GM18951 (cell line): ENCODE results near the gene RIPK3.

Experiments
- POLR2A ChIP-seq: IDR thresholded peaks from 4 replicates; pipeline ENCODE4 v1.6.1; 2011; ENCODE audit warnings: mild to moderate bottlenecking; ENCODE audit not compliant: insufficient read length, insufficient read depth; ENCODE audit errors: extremely low read depth
- in situ Hi-C: fragments of 300-500 bp; cut with MboI; formaldehyde crosslinking; loops from one replicate; pipeline ENCODE4 v1.12.0; 2022; ENCODE audit warnings: low sequenced_read_pairs, mixed read lengths, inconsistent platforms; ENCODE audit not compliant: unreplicated experiment

Gene RIPK3

DNA sequence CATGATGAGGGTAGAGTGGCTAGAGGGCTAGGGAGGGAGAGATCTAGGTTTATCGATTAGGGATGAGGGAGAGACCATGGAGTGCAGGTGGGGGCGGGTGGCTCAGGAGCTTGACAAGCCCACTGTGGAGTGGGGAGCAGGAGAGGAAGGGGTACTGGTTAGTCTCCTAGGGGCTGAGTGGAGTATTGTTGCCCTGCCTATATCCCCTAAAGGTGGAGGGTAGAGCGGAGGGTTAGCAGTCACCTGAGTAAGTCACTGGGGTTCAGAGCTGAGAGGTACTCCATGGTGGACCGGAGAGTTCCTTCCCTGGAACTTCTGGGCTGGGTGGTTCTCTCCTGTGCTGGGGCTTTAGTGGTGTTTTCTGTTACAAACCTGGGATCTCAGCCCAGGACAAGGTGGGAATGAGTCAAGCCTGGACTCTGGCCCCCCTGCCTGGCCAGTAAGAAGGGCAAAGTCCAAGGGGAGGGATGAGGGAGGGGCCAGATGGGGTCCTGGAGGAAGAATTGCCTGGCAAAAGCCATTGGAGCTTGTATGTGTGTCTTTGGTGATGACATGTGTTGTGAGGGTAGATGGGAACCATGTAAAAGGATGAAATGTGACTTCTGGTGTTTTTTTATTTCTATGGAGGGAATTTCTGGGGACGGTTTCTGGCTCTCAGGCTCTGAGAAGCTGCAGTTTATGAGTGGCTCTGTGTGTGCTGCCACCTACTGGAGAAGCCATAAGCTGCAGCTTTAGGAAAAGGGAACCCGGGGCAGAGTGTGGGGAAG, 32.0 kb downstream of the RIPK3 start, which contains the start of gene CIDEB:
Gene CIDEB, minus strand, starts transcription at position 403 of the 767 bp plus-strand sequence. Its CDS starts 119 bp downstream, at position 284.
- in situ Hi-C loops = no loop called here
- TF ChIP-seq POLR2A = no peak

GRCh38 chr14:24307156-24307574, 32.6 kb downstream of the RIPK3 start:
- no peak for TF ChIP-seq POLR2A
- in situ Hi-C loops = no loop called here

GRCh38 chr14:24304019-24304387, 35.8 kb downstream of the RIPK3 start:
- in situ Hi-C loops = no loop called here
- TF ChIP-seq POLR2A = no peak

DNA sequence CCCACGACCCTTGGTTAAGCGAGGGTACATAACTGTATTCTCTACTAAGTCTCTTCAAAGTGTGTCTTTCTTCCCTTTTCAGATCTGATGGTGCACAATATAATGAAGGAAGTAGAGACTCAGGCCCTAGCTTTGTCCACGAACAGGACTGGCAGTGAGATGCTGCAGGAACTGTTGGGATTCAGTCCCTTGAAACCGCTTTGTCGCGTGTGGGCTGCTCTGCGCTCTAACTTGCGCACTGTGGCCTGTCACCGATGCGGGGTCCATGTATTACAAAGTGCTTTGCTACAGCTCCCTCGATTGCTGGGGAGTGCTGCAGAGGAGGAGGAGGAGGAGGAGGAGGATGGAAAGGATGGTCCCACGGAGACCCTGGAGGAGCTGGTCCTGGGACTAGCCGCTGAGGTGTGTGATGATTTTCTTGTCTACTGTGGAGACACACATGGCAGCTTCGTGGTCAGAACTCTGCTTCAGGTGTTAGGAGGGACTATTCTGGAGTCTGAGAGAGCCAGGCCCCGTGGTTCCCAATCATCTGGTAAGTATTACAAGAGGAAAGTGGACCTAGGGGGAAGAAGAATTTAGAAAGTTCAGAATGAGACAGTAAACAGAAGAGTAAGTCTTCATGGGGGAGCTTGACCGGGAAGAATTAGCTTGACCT, 39.3 kb downstream of the RIPK3 start:
- no peak for TF ChIP-seq POLR2A
- in situ Hi-C loops = no loop called here

DNA sequence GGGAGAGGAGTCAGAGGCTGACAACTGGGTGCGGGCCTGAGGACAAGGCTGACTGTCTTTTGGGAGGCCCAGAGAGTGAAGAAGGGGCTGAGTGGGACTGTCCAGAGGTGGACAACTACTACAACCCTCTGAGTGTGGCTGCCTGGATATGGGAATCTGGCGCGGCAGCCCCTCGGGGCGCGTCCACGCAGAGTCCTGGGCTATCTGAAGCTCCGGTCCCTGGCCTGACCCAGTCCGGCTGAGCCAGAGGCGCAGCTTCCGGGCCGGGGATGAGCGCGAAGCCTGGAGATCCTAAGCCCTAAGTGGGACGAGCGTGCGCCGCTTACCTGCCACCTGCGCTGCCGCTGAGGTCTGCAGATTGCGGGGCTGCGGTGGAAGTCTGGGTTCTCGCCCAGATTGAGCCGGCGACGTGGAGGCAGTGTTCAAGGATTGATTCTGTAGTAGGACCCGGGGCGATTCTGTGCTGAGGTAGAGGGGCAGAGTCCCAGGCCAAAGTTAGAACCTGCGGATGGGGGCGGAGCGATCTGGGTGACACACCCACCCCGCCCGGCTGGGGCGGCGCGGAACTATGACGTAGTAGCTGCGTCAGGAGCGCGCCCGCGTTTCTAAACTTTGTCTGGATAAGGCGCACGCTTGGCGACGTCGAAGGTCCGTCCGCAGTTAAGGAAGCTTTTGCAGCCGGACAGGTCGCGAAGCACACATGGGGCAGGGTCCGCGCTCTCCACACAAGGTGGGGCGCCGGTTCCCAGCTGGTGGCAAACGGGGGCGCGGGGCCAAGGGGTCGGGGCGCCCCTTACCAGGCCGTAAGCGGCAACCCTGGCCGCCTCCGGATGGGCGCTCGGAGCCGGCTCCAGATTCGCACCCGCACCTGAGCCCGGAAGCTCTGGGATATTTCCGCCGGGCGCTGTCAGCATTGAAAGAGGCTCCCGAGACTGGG, 40.3 kb downstream of the RIPK3 start, which contains the start of the genes DHRS1 and NOP9:
Gene DHRS1, minus strand, starts transcription at position 526 of the 937 bp plus-strand sequence. CDS start 674 bp downstream, outside the sequence.
Gene NOP9, plus strand, starts transcription at position 596 of the 937 bp plus-strand sequence. Its CDS starts 105 bp downstream, at position 701.
- in situ Hi-C loops = loop anchor here (5.0 kb wide), 1 partner anchor 57 kb away; the partner anchor contains the start of gene TINF2
- peak; percentile 82 for TF ChIP-seq POLR2A

DNA sequence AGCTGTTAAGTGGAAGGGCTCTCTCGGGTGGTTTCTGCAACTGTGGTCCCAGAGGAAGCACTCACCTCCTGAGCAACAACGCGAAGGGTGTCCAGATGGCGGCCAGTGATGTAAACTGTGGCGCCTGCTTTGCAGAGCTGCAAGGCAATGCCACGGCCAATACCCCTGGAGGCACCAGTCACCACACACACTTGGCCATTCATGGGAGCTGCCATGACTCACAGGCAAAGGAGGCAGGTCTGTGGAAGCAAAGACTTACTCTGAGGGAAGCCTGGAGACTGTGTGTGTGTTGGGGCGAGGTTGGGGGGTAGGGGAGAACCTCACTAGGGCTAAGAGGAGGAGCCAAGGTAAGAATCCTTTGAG, 40.9 kb downstream of the RIPK3 start:
- in situ Hi-C loops = loop anchor here (5.0 kb wide), 1 partner anchor 57 kb away; the partner anchor contains the start of gene TINF2
- TF ChIP-seq POLR2A = no peak

- no peak for TF ChIP-seq POLR2A
- in situ Hi-C loops = loop anchor here (5.0 kb wide), 1 partner anchor 55 kb away; the partner anchor contains the start of gene TINF2
Measured at GRCh38 chr14:24297190-24297964, 42.4 kb downstream of the RIPK3 start.

- no peak for TF ChIP-seq POLR2A
- in situ Hi-C loops = loop anchor here (5.0 kb wide), 1 partner anchor 54 kb away; the partner anchor contains the start of gene TINF2
Measured at GRCh38 chr14:24296341-24297157, 43.2 kb downstream of the RIPK3 start.

GRCh38 chr14:24293525-24293924, 46.3 kb downstream of the RIPK3 start:
- in situ Hi-C loops = no loop called here
- TF ChIP-seq POLR2A = no peak

DNA sequence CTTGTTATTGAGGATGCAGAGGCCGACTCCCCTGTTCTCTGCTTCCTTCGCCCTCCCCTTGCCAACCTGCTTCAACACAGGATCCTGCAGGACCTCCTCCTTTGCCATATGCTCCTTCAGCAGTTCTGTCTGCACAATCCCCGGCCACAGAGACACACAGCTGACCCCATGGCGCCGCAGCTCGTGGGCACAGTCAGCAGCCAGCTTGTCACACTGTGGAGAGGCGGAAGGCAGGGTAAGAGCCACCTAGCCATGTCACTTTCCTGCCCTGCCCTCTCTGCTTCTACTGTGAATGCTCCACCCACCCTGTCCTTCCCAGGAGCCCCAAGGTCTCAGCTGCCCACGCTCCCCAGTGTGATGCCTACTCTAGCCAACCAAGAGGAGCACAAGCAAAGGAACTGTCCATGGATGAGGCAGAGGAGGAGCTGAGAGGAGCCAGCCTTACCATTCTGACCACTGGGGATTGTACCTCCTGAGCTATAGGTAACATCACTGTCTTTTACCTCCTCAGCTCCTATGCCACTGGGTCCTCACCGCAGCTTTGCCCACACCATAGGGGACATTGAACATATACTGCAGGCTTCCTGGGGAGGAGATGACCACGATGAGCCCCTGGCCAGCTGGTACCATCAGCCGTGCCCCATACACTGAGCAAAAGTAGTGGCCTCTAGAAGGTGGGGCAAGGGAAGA, 47.5 kb downstream of the RIPK3 start:
- no peak for TF ChIP-seq POLR2A
- in situ Hi-C loops = no loop called here

- in situ Hi-C loops = no loop called here
- TF ChIP-seq POLR2A = no peak
Measured at GRCh38 chr14:24291446-24292117, 48.2 kb downstream of the RIPK3 start.
